ENCODE results near the gene CLK2.
"Not testable (repeated sequence)": the region's sequence is repeated elsewhere in the genome, so short reads cannot be mapped to it uniquely, and the experiment has no call there.

Gene CLK2

DNA sequence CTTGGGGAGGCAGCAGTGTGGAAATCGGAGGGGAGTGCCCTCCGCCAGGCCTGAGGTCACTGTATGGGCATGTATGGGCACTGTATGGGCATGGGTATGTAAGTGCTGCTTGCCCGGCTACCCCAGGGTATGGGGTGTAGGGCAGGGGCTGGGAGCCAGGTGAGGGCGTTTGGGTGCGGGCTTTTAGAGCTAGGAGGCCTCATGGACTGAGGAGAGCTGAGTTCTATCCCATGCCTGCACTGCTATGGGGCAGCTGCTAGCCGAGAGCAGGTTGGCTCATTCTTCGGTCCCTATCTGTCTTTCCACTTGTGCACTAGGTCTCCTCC lies 22.6 kb upstream of the CLK2 start:
- no peak for DNase-seq

DNA sequence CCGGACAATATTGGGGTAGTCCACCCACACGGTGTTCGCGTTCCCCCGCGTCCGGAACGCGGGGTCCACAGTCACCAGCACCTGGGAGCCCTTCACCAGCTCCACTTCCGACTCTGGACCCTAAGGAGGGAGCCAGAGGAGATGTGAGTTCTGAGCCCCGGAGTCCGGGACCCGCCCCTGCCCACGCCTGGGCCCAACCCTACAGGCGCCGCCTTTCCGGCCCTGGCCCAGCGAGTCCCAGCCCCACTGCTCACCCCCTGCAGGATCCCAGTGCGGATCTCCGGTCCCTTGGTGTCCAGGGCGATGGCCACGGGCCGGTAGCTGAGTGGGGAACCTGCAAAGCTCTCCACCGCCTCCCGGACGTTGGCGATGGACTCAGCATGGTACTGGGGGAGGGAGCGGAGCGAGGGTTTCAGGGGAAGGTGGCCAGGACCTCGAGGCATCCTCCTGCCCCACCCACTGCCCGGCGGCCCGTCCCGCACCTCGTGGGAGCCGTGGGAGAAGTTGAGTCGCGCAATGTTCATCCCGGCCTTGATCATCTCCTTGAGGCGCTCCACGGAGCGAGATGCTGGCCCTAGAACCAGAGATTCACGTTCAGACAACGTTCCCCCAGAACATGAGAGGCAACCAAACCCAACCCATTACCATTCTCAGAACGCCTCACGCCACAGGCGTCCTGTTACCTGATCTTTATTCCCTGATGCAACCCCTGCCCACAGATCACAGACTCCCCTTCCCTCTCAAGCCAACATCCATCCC lies 22.1 kb upstream of the CLK2 start:
- no peak for DNase-seq

DNA sequence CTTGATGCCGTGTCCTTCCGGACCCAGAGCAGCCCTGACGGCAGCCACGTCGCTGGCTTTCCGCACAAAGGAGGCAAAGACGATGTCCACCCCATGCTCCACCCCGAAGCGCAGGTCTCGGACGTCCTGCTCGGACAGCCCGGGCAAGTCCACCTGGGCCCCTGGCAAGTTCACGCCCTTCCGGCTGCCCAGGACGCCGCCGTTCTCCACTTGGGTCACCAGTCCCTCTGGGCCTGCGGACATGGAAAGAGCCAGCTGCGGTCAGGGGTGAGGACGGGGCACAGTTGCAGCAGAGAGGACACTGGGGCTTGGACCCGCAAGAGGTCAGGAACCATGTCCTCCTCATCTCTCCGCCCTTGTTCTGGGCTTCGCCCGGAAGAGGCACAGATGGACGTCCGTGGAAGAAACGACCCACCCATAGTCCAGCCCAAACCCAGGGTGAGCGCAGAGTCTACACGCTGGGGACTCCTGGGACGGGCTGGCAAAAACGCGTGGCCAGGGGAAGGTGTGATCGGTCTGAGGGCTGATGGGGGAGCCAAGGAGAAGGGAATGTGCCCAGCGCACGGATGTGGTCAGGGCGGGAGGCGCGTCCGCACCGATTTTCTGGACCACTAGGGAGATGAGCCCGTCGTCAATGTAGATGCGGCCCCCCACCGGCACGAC lies 21.3 kb upstream of the CLK2 start:
- DNase-seq: no peak

DNA sequence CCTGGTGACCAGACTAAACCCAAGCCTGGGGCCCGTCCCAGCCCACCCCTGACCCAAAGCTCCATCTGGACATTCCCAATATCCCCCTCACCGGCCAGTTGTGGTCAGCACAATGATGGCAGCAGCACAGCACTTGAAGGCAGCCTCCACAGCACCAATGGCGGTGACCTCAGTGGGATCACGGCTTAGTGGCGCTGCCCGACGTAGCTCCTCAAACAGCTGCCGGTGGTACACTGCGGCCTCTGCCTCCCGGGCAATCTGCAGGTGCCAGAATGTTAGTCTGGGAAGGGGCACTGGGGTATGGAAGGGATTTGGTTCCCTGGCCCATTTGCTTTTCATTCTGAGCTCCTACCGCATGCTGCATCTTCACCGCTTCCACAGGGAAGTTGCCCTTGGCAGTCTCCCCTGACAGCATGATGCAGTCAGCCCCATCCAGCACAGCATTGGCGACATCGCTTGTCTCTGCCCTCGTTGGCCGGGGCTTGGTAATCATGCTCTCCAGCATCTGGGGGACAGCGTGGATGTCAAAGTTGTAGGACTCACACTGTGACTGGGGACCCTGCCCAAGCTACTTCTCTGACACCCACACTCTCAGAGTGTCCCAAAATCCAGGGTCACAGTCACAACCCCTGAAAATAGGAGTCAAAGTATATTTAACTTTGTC lies 19.9 kb upstream of the CLK2 start:
- no peak for DNase-seq

DNA sequence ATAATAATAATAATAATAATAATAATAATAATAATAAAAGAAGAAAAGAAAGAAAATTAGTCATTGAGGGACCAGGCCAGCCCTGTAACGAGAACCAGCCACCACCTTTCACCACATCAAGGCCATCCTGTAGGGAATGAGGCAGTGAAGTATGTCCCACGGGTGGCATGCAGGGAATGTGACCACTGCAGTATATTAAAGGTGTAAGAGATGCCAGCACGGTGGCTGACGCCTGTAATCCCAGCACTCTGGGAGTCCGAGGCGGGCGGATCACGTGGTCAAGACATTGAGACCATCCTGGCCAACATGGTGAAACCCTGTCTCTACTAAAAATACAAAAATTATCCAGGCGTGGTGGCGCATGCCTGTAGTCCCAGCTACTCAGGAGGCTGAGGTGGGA lies 17.7 kb upstream of the CLK2 start:
- DNase-seq: not testable (repeated sequence)

DNA sequence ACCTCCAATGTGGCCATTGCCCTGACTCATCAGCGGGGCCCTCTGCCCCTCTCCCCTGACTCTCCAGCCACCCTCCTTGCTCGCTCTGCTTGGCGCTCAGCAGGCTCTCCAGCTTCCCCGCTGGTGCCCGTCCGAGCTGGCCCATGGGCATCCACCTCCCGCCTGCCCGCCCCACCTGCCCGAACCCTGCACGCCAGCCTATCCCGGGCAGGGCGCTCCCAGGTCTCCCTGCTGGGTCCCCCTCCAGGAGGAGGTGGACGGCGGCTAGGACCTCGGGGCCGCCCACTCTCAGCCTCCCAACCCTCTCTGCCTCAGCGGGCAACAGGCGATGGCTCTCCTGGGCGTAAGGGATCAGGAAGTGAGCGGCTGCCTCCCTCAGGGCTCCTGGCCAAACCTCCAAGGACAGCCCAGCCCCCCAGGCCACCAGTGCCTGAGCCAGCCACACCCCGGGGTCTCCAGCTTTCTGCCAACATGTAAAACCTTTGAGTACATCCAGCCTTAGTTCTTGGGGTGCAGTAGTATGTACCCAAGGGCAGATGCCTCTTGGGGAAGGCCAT lies 14.8 kb upstream of the CLK2 start:
- no peak for DNase-seq

DNA sequence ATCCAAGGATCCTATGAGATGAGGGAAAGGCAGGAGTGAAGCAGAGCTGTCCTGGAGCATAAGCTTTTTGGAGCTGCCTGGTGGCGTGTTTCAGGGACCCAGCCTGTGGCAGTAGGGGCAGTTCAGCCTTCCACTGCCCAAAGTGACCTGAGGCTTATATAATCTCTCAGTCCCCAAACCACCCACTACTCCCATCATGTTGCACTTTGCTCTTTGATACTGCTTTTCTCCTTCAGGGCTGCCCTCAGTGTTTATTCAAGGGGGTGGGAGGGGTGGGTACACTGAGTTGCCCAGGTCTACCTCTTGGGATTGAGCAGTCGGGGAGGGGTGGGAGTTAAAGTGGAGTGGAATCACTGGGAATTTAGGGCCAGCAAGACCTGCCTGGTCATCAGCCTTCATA lies 13.2 kb upstream of the CLK2 start:
- DNase-seq: no peak

DNA sequence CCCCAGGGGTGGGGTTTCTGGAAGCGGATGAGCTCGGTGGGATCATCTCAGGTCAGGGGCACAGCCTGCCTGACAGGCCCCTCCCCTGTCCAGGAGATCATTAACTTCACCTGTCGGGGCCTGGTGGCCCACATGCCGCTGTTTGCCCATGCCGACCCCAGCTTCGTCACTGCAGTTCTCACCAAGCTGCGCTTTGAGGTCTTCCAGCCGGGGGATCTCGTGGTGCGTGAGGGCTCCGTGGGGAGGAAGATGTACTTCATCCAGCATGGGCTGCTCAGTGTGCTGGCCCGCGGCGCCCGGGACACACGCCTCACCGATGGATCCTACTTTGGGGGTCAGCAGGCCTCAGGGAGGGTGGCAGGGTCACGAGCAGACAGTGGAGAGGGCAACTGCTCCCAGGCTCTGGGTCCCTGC lies 12.3 kb upstream of the CLK2 start:
- DNase-seq: no peak

DNA sequence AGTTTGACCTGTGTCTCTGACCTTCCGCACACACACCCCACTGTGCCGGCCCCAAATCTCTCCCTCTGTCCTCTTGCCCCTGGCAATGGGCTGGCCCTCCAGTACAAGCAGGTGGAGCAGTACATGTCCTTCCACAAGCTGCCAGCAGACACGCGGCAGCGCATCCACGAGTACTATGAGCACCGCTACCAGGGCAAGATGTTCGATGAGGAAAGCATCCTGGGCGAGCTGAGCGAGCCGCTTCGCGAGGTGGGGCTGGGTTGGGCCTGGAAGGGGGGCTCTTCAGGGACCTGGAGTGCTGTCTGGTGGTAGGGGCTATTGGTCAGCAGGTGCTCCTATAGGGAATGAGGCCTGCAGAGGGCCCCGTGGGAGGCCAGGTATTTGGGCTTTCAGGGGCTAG lies 11.8 kb upstream of the CLK2 start:
- no peak for DNase-seq

DNA sequence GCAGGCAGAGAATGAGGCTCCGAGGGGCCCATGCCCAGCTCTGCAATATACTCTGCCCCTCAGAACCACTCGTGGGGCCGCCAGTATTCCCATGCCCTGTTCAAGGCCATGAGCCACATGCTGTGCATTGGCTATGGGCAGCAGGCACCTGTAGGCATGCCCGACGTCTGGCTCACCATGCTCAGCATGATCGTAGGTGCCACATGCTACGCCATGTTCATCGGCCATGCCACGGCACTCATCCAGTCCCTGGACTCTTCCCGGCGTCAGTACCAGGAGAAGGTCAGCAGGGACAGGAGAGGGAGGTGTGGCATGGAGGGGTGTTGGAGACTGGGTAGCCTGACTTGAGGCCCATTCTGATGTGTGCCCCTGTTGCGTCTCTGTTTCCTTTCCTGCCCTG lies 11.2 kb upstream of the CLK2 start:
- DNase-seq: no peak

DNA sequence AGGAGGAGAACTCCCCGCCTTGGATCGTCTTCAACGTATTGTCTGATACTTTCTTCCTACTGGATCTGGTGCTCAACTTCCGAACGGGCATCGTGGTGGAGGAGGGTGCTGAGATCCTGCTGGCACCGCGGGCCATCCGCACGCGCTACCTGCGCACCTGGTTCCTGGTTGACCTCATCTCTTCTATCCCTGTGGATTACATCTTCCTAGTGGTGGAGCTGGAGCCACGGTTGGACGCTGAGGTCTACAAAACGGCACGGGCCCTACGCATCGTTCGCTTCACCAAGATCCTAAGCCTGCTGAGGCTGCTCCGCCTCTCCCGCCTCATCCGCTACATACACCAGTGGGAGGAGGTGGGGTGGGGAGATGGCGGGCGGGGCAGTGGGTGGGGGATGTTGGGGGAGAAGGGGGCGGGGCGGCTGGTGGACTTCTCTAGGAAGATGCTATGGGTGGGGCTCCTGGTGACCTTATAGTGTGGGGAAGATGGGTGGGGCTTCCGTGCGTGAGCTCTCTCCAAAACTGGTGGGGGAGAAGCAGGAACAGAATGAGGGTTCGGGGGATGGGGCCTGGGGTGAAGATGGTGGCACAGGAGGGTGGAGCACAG lies 9.3 kb upstream of the CLK2 start:
- DNase-seq: no peak

DNA sequence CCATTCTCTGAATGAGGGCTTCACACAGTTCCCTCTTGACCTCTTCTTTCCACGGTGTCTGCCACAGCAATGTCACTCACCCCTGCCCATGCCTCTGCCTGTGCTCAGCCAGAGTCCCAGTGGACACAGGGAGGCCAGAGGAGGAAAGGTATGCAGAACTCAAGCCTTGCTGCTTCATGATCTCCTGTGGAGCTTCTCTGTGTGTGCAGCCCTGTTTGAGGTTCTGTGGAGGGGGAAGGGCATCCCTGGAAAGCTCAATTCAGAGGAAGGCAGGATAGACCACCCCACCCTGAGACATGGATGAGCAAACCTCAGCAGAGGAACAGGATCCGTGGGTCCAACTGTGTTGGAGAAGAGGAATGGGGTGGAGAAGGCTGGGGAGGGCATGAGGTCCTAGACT lies 6.0 kb upstream of the CLK2 start:
- DNase-seq: no peak

DNA sequence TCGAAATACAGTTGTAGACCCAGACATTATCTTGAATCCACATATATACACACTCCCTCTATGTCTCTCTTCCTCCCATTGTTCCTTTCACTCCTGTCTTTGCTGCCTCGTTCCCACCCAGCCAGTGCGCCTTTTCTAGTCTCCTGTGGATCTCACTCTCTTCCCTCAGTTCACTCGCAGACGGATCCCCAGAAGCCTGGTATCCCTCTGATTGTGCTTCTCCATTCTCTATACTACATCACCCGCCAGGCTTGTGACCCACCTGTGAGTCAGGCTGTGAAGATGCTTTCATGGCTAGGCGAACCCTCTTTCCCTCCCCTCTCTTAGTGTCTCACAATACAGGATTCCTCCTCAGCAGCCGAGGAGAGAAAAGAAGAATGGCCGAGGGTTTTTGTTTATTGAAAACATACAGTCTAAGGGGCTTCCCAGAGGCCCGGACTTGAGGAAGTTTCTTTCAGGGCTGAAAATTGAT lies 5.4 kb upstream of the CLK2 start:
- no peak for DNase-seq

DNA sequence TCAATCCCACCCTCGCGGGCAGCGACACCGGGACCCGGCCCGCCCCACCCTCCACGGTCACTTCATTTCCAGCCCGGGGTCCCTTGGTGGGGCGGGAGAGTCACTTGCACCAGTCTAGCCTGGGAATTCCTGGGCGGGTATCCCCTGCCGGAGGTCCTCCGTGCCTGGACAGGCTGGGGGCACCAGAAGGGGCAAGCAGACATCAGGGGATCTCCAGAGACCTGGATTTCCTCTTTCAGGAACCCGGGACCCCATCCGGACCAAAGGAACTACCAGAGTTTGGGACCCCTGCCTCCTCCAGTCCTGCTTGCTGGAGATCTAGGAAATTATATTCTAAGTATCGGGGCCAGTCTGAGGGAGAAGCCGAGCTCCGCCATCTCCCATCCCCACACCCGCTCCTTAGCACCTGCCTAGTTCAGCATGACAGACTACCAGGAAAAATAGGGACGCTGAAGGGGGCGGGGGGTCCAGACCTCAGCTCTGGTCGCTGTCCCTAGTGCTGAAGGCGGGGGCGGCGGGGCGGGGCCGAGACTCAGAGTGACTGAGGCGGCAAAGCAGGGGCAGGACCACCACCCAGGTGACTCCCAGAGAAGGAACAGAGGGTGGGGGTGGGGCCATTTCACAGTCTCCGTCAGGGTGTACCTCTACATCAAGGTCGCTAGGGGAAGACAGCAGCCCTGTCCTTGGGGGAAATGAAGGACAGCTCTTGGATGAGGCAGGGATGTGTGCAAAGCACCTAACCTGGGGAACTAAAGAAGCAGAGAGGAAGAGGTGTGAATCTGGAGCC lies 4.8 kb upstream of the CLK2 start:
- peak; percentile 24 to 43 for DNase-seq

DNA sequence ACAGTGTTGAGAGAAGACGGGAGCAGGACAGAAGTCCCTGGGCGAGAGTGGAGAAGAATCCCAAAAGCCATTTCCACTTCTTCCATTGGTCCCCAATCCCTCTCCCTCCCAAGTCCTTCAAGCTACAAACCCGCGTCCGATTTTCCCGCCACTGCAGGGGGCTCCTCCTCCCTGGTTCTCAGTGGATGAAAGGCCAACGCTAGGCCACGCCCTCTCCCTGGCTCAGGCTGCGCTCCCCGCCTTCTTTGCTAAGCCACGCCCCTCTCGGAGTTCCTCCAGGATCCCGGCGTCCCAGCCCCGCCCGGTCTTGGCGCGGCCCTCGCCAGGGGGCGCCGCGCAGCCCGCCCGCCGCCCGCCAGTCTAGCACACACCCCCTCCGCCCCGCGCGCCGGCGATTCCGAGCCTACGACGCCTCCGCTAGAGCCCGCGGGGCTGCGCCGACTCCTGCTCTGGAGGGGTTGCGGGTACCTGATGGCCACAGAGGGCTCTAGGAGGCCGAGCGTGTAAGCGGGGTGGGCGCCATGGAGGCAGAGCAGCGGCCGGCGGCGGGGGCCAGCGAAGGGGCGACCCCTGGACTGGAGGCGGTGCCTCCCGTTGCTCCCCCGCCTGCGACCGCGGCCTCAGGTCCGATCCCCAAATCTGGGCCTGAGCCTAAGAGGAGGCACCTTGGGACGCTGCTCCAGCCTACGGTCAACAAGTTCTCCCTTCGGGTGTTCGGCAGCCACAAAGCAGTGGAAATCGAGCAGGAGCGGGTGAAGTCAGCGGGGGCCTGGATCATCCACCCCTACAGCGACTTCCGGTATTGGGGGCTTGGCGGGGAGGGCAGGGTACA lies 4.0 kb upstream of the CLK2 start, which contains the start of gene HCN3:
Gene HCN3, plus strand, starts transcription at position 394 of the 832 bp plus-strand sequence. Its CDS starts 128 bp downstream, at position 522.
- DNase-seq: peak; percentile 97

DNA sequence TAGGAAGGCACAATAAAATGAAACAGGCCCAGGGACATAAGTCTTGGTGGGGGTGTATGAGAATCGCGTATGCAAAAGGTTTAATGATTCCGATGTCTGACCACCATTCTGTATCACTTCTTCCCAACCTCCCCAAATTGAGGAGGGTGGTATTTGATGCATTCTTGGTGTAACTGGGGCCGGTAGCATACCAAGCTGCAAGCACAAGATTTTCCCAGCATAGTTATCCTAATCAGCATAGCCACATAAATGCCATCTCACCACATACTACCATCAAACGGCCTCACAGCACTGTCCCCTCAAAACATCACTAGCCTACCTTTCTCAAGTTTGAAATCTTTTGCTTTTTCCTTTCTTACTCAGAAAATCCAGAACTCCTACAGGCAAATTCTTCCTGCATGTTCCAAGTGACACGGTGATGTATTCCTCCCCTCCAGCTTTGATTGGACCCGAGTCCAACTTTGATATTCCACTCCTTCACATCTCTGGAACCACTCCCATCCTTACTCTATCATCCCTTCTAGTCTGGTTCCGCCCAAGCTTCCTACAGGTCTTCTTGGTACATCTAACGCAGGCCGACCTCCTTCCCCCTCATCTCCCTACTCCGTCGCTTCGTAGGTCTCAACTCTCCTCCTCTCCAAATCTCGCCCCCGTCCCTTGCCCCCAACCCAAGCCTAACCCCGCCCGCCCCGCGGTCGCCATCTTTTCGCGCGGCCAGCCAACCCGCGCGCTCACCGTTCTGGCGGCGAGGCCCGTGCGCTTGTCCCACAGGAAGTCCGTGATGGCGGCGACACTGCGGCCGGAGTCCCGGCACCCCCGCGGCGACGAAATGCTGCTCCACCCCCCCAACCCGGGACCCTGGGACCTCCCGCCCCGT lies 600 bp downstream of the CLK2 start:
- DNase-seq: peak; percentile 62 to 73

DNA sequence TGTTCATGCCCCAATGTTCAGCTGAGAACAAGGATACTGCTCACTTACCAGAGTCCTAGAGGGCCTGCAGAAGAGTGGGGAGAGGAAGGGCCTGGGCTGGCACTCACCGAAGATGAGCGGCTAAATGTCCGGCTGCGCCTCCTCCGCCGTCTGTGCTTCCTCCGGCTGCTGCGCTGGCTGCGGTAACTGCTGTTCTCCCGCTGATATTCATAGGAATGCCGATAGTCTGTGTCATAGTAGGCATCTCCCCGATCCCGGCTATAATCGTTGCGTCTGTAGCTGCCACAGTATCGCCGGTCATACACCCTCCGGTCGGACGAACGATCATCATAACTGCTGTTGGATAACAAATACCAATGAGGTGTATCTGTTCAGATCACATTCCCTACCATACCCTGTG lies 3.9 kb downstream of the CLK2 start:
- no peak for DNase-seq

DNA sequence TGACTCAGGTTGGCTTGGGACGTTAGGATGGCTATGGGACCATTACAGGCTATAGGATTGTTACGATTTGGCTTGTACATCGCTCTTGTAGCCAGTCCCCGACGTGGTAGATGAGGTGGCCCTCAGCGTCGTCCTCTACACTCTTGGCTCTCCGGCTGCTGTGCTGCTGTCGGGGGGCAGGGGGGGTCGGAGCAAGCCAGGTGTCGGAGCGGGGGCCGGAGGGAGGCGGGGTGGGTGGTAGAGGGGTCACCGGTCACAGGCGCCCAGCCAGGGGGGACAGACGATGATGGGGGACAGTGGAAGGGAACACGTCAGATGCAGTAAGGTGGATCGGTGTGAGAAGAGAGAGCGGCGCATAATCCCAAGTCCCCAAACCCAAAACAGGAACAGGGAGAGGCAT lies 4.7 kb downstream of the CLK2 start:
- no peak for DNase-seq

DNA sequence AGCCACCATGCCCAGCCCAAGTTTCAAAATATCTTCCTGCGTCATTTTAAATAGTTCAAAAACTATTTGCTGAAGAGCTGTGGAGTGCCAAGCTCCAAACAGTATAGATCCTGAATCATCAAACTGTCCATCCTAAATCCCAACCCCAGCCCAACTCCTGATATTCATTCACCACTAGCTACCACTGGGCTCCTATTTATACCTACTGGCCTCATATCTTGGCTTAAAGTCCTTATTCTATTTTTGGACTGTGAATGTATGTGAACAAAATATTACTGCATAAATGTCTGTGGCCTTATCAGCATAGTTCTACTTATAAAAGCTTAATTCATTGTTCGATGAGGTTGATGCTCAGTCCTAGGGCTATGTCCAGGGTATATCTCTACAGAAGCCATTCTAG lies 5.9 kb downstream of the CLK2 start:
- DNase-seq: no peak

DNA sequence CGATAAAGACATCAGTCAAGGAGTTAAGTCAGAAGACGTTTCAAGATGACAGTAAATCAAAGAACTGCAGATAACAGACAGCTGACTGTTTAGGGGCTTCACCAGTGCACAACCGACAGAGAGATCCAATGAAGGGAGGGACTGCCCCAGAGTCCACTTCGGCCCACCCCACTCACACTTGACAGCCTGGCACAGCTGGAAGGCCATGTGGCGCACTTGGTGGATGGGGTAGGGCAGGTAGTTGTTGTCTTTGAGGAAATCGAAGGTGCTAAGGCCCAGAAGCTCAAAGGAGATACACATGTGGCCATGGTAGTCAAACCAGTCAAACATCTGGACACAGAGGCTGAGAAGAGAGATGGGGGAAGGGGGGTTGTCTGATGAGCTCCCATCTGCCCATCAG lies 6.8 kb downstream of the CLK2 start:
- no peak for DNase-seq

DNA sequence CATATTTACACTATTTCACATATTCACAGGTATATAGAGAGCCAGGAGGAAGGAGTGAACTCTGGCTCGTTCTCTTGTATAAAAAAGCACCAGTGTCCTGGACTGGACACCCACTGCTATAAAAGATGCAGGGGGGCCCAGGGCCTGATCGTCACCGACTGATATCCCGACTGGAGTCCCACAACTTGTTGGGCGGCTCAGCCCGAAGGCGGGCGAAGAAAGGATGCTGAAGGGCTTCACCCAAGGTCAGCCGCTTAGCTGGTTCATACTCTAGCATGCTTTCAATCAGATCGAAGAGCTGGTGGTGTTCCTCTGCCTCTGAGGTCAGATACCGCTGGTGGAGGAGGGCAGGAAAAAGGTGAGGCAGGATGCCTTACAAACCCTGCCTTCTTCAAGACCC lies 10.2 kb downstream of the CLK2 start:
- DNase-seq: no peak
